HEK293 (cell line): ENCODE results near the gene PEPD.
A peak's percentile ranks its signal among the peaks of the same experiment; 100 is the strongest.

ENCODE experiments used
- CTCF ChIA-PET: fragments of 350-600 bp; formaldehyde crosslinking; extraction: SDS; loops from one replicate; lab custom pipeline; 2021; ENCODE audit warnings: antibody characterized with exemption; lab: Yijun Ruan, JAX
- POLR2A ChIA-PET: fragments of 300-600 bp; formaldehyde crosslinking; extraction: SDS; loops from one replicate; lab custom pipeline; 2020; ENCODE audit warnings: antibody characterized with exemption, inconsistent platforms; lab: Yijun Ruan, JAX
- H3K27ac ChIP-seq: fragments of 200-500 bp; sonication (Bioruptor generic); 2 replicates; pipeline ENCODE4 v1.5.1; 2014; ENCODE audit warnings: low read depth, low read length, control low read depth, inconsistent platforms; ENCODE audit errors: extremely low read depth
- H3K36me3 ChIP-seq, 2 experiments: fragments of 200-500 bp in 1 of 2; sonication (Bioruptor generic) in 1 of 2; 1 replicate in 1 of 2; 2 replicates in 1 of 2; pipeline ENCODE4 v1.5.1; 2014 to 2017; ENCODE audit warnings: inconsistent platforms in 2 of 2, low read length in 2 of 2; ENCODE audit not compliant: control insufficient read depth in 2 of 2, insufficient read depth in 1 of 2
- H3K4me1 ChIP-seq: fragments of 200-500 bp; sonication (Bioruptor generic); 2 replicates; pipeline ENCODE4 v1.5.1; 2014; ENCODE audit warnings: mild to moderate bottlenecking, low read length, inconsistent platforms; ENCODE audit not compliant: control insufficient read depth, insufficient read depth
- H3K4me3 ChIP-seq: 2 replicates; pipeline ENCODE4 v1.5.1; 2011; ENCODE audit warnings: low read depth, mild to moderate bottlenecking, control low read depth, low read length, moderate library complexity
- H3K9me3 ChIP-seq: fragments of 200-500 bp; sonication (Bioruptor generic); 2 replicates; pipeline ENCODE4 v1.5.1; 2014; ENCODE audit warnings: low read depth, low read length, inconsistent platforms; ENCODE audit not compliant: control insufficient read depth, insufficient read depth
- GLIS1 ChIP-seq: fragments of 450-650 bp; formaldehyde crosslinking; IDR thresholded peaks from 2 replicates; pipeline ENCODE4 v1.5.1; 2016; ENCODE audit warnings: missing biosample characterization, missing genetic modification characterization
- MEIS1 ChIP-seq: sonication (generic); formaldehyde crosslinking; IDR thresholded peaks from 2 replicates; pipeline ENCODE4 v1.8.1; 2022; ENCODE audit warnings: missing genetic modification reagents, mild to moderate bottlenecking, borderline replicate concordance
- REPIN1 ChIP-seq: fragments of 450-650 bp; formaldehyde crosslinking; IDR thresholded peaks from 2 replicates; pipeline ENCODE4 v1.5.1; 2017; ENCODE audit warnings: missing biosample characterization, missing genetic modification characterization, low read depth
- SALL2 ChIP-seq: fragments of 450-650 bp; formaldehyde crosslinking; IDR thresholded peaks from 2 replicates; pipeline ENCODE4 v1.5.0; 2017; ENCODE audit warnings: missing biosample characterization, mild to moderate bottlenecking, missing genetic modification characterization, borderline replicate concordance
- ZFP37 ChIP-seq: fragments of 450-650 bp; formaldehyde crosslinking; IDR thresholded peaks from 2 replicates; pipeline ENCODE4 v1.5.1; 2016; ENCODE audit warnings: missing biosample characterization, missing genetic modification characterization
- ZNF10 ChIP-seq: fragments of 450-650 bp; formaldehyde crosslinking; IDR thresholded peaks from 2 replicates; pipeline ENCODE4 v1.5.1; 2017; ENCODE audit warnings: missing biosample characterization, missing genetic modification characterization
- ZNF146 ChIP-seq: fragments of 450-650 bp; formaldehyde crosslinking; IDR thresholded peaks from 2 replicates; pipeline ENCODE4 v1.5.1; 2016; ENCODE audit warnings: missing biosample characterization, missing genetic modification characterization
- ZNF239 ChIP-seq: fragments of 450-650 bp; formaldehyde crosslinking; IDR thresholded peaks from 2 replicates; pipeline ENCODE4 v1.5.1; 2016; ENCODE audit warnings: missing biosample characterization, missing genetic modification characterization
- ZNF266 ChIP-seq: fragments of 450-650 bp; formaldehyde crosslinking; IDR thresholded peaks from 2 replicates; pipeline ENCODE4 v1.5.1; 2016; ENCODE audit warnings: missing biosample characterization, missing genetic modification characterization, low read depth
- ZNF311 ChIP-seq: fragments of 450-650 bp; formaldehyde crosslinking; IDR thresholded peaks from 2 replicates; pipeline ENCODE4 v1.5.1; 2017; ENCODE audit warnings: missing biosample characterization, missing genetic modification characterization, borderline replicate concordance
- ZNF335 ChIP-seq: fragments of 450-650 bp; formaldehyde crosslinking; conservative IDR thresholded peaks from 2 replicates; pipeline ENCODE4 v1.5.1; 2016; ENCODE audit warnings: missing biosample characterization, missing genetic modification characterization
- ZNF433 ChIP-seq: fragments of 450-650 bp; formaldehyde crosslinking; IDR thresholded peaks from 2 replicates; pipeline ENCODE4 v1.5.1; 2016; ENCODE audit warnings: missing biosample characterization, missing genetic modification characterization, low read depth
- ZNF501 ChIP-seq: fragments of 450-650 bp; formaldehyde crosslinking; IDR thresholded peaks from 2 replicates; pipeline ENCODE4 v1.5.1; 2016; ENCODE audit warnings: missing biosample characterization, missing genetic modification characterization
- ZNF596 ChIP-seq: fragments of 450-650 bp; IDR thresholded peaks from 2 replicates; pipeline ENCODE4 v1.5.0; 2018; ENCODE audit warnings: missing biosample characterization, mild to moderate bottlenecking, missing genetic modification characterization, moderate library complexity
- ZNF610 ChIP-seq: fragments of 450-650 bp; formaldehyde crosslinking; IDR thresholded peaks from 2 replicates; pipeline ENCODE4 v1.5.1; 2016; ENCODE audit warnings: missing biosample characterization, missing genetic modification characterization, borderline replicate concordance
- ZNF692 ChIP-seq: fragments of 450-650 bp; formaldehyde crosslinking; IDR thresholded peaks from 2 replicates; pipeline ENCODE4 v1.5.1; 2016; ENCODE audit warnings: missing biosample characterization, missing genetic modification characterization
- ZNF701 ChIP-seq: fragments of 450-650 bp; formaldehyde crosslinking; IDR thresholded peaks from 2 replicates; pipeline ENCODE4 v1.5.1; 2016; ENCODE audit warnings: missing biosample characterization, missing genetic modification characterization
- ZNF76 ChIP-seq: fragments of 450-650 bp; formaldehyde crosslinking; IDR thresholded peaks from 2 replicates; pipeline ENCODE4; 2016; ENCODE audit warnings: low read depth, missing biosample characterization, missing genetic modification characterization, borderline replicate concordance
- ZNF776 ChIP-seq: fragments of 450-650 bp; formaldehyde crosslinking; IDR thresholded peaks from 2 replicates; pipeline ENCODE4 v1.5.0; 2017; ENCODE audit warnings: missing biosample characterization, missing genetic modification characterization, borderline replicate concordance
- ZSCAN18 ChIP-seq: fragments of 450-650 bp; formaldehyde crosslinking; IDR thresholded peaks from 2 replicates; pipeline ENCODE4 v1.5.1; 2016; ENCODE audit warnings: missing biosample characterization, missing genetic modification characterization
- TF ChIP-seq, protein P1 (sequence below): fragments of 450-650 bp; IDR thresholded peaks from 2 replicates; pipeline ENCODE4 v1.5.1; 2018; ENCODE audit warnings: missing biosample characterization, mild to moderate bottlenecking, missing genetic modification characterization
- TF ChIP-seq, protein P2 (sequence below): fragments of 450-650 bp; formaldehyde crosslinking; IDR thresholded peaks from 2 replicates; pipeline ENCODE4 v1.5.1; 2016; ENCODE audit warnings: missing biosample characterization, missing genetic modification characterization
- TF ChIP-seq, protein P3 (sequence below): fragments of 450-650 bp; formaldehyde crosslinking; IDR thresholded peaks from 2 replicates; pipeline ENCODE4 v1.5.1; 2017; ENCODE audit warnings: missing biosample characterization, missing genetic modification characterization

PEPD gene

DNA sequence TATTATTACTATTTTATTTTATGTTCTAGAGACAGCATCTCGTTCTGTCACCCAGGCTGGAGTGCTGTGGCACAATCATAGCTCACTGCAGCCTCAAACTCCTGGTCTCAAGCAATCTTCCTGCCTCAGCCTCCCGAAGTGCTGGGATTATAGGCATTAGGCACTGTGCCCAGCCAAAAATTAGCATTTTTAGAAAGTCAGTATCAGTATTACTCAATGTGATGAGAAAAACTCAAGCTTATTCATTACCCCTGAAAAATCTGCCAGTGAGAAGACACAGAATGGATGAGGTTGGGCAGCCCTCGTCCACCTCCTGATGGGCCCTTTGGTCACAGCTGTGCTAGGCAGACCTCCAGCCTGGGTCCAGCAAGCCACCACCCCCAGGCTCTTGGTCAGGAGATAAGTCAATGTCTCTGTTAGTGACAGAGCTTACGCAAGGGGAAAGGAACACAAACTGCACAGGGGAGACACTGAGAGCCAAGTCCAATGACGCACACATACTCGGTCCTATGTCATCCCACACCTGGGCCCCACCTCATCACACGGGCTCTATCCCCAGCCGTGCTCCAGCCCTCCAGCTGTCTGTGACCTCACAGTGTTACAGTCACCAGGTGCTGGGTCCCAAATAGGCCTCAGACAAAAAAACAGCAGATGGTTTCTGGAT lies 19.8 kb downstream of the PEPD start:
- no peak overlapping the region for H3K4me3 ChIP-seq
- no peaks in the 10 kb centered on the region for H3K4me1 ChIP-seq
- H3K27ac ChIP-seq: peak overlapping the region; percentile 24; the same call in 1 of the 2 replicates
- peaks cover 6 to 26% of the 10 kb centered on the region in 2 experiments; a peak in 2 of 3 replicates for H3K36me3 ChIP-seq
- CTCF ChIA-PET: interaction anchor here (0.7 kb wide), 1 partner anchor 71 kb away, joined by 6 read pairs; no protein-coding TSS in a partner anchor
- TF ChIP-seq ZNF701 (no peak), GLIS1 (tag by site-specific recombination) (peak; percentile 10; the same call in 1 of the 2 replicates)
- TF ChIP-seq, all 188 proteins: peak for 1
- POLR2A ChIA-PET: no interaction called here
- no peaks in the 10 kb centered on the region for H3K9me3 ChIP-seq

DNA sequence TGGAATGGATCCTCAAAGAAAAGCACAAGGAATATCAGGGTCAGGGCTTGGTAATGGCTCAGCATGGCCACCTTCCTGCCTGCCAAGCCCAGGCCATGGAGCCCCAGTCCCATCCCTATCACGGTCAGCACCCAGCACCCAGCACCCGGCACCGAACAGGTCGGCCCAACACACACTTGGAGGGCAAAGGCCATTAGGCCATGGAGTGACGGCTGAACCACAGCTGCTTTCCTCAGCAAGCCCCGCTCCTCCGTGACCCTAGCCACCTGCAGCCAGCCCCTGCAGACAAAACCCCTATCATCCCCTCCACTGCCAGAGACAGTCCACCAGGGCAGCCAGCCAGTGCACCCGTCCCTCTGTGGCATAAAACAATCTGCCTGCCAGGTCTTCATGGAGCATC lies 20.6 kb downstream of the PEPD start:
- no peaks in the 10 kb centered on the region for H3K4me1 ChIP-seq
- H3K9me3 ChIP-seq: no peaks in the 10 kb centered on the region
- ChIA-PET POLR2A (no interaction called here), CTCF (interaction anchor here (0.6 kb wide), 1 partner anchor 25 kb away, joined by 3 read pairs; no protein-coding TSS in a partner anchor)
- H3K27ac ChIP-seq: no peak overlapping the region
- peaks cover under 1 to 26% of the 10 kb centered on the region in 2 experiments; a peak in 2 of 3 replicates for H3K36me3 ChIP-seq
- no peak overlapping the region for H3K4me3 ChIP-seq
- no peak for TF ChIP-seq ZNF596
- no peak for TF ChIP-seq ZNF501 (tag by site-specific recombination)
- no peak for TF ChIP-seq ZNF335 (tag by site-specific recombination)
- TF ChIP-seq MEIS1 (CRISPR knock-in tag): no peak

- H3K4me3 ChIP-seq: no peak overlapping the region
- ChIA-PET CTCF (interaction anchor here (0.6 kb wide), 1 partner anchor 25 kb away, joined by 3 read pairs; no protein-coding TSS in a partner anchor), POLR2A (no interaction called here)
- TF ChIP-seq SALL2 (no peak), ZSCAN18 (tag by site-specific recombination) (no peak), ZNF146 (no peak), ZNF311 (tag by site-specific recombination) (no peak), ZFP37 (no peak), ZNF266 (tag by site-specific recombination) (no peak), ZNF776 (tag by site-specific recombination) (no peak), ZNF433 (no peak), ZNF76 (tag by site-specific recombination) (no peak), ZNF610 (tag by site-specific recombination) (no peak), REPIN1 (no peak), ZNF10 (tag by site-specific recombination) (no peak), ZNF692 (tag by site-specific recombination) (no peak), ZNF239 (tag by site-specific recombination) (no peak)
- TF ChIP-seq, protein P1, sequence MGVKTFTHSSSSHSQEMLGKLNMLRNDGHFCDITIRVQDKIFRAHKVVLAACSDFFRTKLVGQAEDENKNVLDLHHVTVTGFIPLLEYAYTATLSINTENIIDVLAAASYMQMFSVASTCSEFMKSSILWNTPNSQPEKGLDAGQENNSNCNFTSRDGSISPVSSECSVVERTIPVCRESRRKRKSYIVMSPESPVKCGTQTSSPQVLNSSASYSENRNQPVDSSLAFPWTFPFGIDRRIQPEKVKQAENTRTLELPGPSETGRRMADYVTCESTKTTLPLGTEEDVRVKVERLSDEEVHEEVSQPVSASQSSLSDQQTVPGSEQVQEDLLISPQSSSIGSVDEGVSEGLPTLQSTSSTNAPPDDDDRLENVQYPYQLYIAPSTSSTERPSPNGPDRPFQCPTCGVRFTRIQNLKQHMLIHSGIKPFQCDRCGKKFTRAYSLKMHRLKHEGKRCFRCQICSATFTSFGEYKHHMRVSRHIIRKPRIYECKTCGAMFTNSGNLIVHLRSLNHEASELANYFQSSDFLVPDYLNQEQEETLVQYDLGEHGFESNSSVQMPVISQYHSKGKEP (tag by site-specific recombination): no peak
- TF ChIP-seq, protein P2, sequence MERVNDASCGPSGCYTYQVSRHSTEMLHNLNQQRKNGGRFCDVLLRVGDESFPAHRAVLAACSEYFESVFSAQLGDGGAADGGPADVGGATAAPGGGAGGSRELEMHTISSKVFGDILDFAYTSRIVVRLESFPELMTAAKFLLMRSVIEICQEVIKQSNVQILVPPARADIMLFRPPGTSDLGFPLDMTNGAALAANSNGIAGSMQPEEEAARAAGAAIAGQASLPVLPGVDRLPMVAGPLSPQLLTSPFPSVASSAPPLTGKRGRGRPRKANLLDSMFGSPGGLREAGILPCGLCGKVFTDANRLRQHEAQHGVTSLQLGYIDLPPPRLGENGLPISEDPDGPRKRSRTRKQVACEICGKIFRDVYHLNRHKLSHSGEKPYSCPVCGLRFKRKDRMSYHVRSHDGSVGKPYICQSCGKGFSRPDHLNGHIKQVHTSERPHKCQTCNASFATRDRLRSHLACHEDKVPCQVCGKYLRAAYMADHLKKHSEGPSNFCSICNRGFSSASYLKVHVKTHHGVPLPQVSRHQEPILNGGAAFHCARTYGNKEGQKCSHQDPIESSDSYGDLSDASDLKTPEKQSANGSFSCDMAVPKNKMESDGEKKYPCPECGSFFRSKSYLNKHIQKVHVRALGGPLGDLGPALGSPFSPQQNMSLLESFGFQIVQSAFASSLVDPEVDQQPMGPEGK: no peak
- TF ChIP-seq, protein P3, sequence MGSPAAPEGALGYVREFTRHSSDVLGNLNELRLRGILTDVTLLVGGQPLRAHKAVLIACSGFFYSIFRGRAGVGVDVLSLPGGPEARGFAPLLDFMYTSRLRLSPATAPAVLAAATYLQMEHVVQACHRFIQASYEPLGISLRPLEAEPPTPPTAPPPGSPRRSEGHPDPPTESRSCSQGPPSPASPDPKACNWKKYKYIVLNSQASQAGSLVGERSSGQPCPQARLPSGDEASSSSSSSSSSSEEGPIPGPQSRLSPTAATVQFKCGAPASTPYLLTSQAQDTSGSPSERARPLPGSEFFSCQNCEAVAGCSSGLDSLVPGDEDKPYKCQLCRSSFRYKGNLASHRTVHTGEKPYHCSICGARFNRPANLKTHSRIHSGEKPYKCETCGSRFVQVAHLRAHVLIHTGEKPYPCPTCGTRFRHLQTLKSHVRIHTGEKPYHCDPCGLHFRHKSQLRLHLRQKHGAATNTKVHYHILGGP (tag by site-specific recombination): no peak
These were observed 21.0 kb downstream of the PEPD start for GRCh38 chr19:33500586-33500985.

More at GRCh38 chr19:33500586-33500985, 21.0 kb downstream of the PEPD start:
- H3K36me3 ChIP-seq: peaks cover 0 to 26% of the 10 kb centered on the region in 2 experiments; a peak in 2 of 3 replicates
- no peak overlapping the region for H3K27ac ChIP-seq
- H3K9me3 ChIP-seq: no peaks in the 10 kb centered on the region
- H3K4me1 ChIP-seq: no peaks in the 10 kb centered on the region
